ENCODE results near the gene CACNA1D. TPM values are rescaled to one million over a fixed set of nuclear protein-coding genes. Genes with fewer than 3 reads are reported as not detected.

The CACNA1D gene
- total RNA-seq, 1 donor from 2014 or later, result 2.8 TPM

DNA sequence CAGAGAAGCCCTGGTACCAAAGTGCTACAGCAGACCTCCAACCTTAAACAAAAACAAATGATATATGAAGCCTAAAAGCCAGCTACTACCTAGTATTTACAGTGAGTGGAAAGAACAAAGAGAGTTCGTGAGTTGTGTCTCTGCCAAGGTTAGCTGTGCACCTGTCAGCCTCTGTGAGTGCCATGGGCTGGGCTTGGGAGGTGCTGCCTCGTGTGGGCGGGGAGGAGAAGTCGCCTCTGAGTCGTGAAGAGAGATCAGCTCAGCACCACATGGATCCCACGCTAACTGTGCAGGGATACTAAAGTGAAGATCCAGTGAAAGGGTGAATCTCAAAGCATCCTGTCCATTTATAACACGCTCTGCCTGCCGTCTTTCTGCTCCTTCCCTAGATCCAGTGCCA lies 249.9 kb downstream of the CACNA1D start:
- Mint-ChIP-seq H3K9me3 (no peaks in the 10 kb centered on the region), H3K4me3 (no peak overlapping the region), H3K27ac (no peak overlapping the region), H3K4me1 (peaks cover 5% of the 10 kb centered on the region), H3K27me3 (ENCODE audit: low read depth) (peaks cover 13% of the 10 kb centered on the region), H3K36me3 (no peaks in the 10 kb centered on the region)
- no peak for DNase-seq (ENCODE audit: low spot score in 2 of 2, unreplicated experiment in 2 of 2)
- TF ChIP-seq, protein P1, sequence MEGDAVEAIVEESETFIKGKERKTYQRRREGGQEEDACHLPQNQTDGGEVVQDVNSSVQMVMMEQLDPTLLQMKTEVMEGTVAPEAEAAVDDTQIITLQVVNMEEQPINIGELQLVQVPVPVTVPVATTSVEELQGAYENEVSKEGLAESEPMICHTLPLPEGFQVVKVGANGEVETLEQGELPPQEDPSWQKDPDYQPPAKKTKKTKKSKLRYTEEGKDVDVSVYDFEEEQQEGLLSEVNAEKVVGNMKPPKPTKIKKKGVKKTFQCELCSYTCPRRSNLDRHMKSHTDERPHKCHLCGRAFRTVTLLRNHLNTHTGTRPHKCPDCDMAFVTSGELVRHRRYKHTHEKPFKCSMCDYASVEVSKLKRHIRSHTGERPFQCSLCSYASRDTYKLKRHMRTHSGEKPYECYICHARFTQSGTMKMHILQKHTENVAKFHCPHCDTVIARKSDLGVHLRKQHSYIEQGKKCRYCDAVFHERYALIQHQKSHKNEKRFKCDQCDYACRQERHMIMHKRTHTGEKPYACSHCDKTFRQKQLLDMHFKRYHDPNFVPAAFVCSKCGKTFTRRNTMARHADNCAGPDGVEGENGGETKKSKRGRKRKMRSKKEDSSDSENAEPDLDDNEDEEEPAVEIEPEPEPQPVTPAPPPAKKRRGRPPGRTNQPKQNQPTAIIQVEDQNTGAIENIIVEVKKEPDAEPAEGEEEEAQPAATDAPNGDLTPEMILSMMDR (IDR thresholded peaks at IDR 0.05; ENCODE audit: unreplicated experiment), result no peak

DNA sequence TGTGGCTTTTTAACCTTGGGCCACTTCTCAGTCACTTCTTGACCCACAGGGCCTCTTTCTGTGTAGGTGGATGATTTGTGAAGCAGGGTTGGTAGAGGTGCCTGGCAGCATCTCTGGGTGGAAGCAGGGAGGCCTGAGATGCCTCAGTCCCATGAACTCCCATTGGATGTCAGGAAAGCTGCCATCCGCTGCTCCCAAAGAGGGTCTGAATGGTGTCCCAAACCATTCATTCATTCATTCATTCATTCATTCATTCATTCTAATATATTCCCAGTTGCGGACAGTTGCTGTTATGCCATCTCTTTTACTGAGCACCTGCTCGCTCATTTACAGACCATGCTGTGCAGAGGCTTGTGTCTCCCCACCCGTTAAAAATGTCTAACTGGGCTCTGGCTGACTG lies 253.1 kb downstream of the CACNA1D start:
- Mint-ChIP-seq H3K27ac (no peak overlapping the region), H3K36me3 (no peaks in the 10 kb centered on the region), H3K4me3 (no peak overlapping the region), H3K9me3 (no peaks in the 10 kb centered on the region), H3K4me1 (no peaks in the 10 kb centered on the region), H3K27me3 (ENCODE audit: low read depth) (peaks cover 11% of the 10 kb centered on the region)
- no peak for DNase-seq (ENCODE audit: low spot score in 2 of 2, unreplicated experiment in 2 of 2)
- TF ChIP-seq, protein P1 (IDR thresholded peaks at IDR 0.05; ENCODE audit: unreplicated experiment), result no peak

DNA sequence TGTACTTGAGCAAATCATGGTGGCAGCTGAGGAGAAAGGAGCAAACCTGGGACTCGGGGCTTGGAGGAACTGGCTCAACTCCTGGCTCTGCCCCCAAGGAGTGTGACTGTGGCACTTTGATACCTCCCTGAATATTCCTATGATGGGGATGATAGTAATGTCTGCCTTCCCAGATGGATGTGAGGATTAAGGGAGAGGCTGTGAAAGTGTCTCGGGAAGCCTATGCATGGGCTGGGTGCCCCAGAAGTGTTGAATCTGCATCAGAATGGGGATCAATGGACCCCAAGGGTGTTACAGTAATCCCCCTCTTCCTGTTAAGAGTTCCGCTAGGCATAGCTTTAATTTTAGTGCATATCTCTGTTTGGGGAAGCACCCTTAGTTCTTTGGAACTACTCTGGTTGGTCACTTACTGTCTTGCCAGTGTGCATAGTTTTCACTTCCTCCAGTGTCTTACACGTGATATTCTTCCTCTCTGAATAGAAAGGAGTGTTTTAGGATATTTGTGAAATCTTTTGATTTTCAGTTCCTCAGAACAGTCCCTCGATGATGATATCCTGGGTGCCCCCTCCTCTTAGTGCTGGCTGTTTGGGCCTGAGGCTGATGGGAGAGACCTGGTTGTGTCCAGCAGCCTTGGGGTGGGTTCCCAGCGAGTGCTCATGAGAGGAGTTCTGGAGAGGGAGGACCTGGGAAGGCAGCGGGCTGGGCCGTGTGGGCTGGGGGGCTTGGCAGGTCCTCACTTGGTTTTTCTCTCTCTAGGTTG lies 254.3 kb downstream of the CACNA1D start:
- Mint-ChIP-seq H3K27ac (no peak overlapping the region), H3K9me3 (no peaks in the 10 kb centered on the region), H3K4me1 (peaks cover 1% of the 10 kb centered on the region), H3K27me3 (ENCODE audit: low read depth) (peaks cover 12% of the 10 kb centered on the region), H3K36me3 (no peaks in the 10 kb centered on the region), H3K4me3 (no peak overlapping the region)
- DNase-seq (ENCODE audit: low spot score in 2 of 2, unreplicated experiment in 2 of 2), result no peak
- TF ChIP-seq, protein P1 (IDR thresholded peaks at IDR 0.05; ENCODE audit: unreplicated experiment), result no peak

DNA sequence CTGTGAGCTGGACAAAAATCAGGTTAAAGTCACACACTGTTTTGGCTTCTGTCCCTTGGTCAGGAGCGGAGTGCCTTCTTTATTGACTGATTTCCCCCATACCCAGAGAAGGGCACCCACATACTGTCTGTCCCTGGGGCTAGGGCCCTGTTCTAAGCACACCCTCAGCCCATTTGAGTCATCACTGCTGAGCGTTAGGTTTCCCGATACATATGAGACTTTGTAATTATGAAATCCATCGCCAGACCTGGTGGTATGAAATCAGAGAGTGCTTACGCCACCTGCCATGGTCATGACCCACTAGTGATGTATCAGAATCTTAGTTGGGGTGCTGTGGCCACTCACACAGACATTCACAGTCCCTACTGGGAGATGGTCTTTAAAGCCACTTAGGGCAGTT lies 255.0 kb downstream of the CACNA1D start:
- no peaks in the 10 kb centered on the region for H3K36me3 Mint-ChIP-seq
- no peak overlapping the region for H3K4me3 Mint-ChIP-seq
- no peaks in the 10 kb centered on the region for H3K9me3 Mint-ChIP-seq
- H3K4me1 Mint-ChIP-seq, result peaks cover 1% of the 10 kb centered on the region
- DNase-seq (ENCODE audit: low spot score in 2 of 2, unreplicated experiment in 2 of 2), result no peak
- TF ChIP-seq, protein P1 (IDR thresholded peaks at IDR 0.05; ENCODE audit: unreplicated experiment), result no peak
- no peak overlapping the region for H3K27ac Mint-ChIP-seq
- H3K27me3 Mint-ChIP-seq (ENCODE audit: low read depth), result peaks cover 8% of the 10 kb centered on the region

DNA sequence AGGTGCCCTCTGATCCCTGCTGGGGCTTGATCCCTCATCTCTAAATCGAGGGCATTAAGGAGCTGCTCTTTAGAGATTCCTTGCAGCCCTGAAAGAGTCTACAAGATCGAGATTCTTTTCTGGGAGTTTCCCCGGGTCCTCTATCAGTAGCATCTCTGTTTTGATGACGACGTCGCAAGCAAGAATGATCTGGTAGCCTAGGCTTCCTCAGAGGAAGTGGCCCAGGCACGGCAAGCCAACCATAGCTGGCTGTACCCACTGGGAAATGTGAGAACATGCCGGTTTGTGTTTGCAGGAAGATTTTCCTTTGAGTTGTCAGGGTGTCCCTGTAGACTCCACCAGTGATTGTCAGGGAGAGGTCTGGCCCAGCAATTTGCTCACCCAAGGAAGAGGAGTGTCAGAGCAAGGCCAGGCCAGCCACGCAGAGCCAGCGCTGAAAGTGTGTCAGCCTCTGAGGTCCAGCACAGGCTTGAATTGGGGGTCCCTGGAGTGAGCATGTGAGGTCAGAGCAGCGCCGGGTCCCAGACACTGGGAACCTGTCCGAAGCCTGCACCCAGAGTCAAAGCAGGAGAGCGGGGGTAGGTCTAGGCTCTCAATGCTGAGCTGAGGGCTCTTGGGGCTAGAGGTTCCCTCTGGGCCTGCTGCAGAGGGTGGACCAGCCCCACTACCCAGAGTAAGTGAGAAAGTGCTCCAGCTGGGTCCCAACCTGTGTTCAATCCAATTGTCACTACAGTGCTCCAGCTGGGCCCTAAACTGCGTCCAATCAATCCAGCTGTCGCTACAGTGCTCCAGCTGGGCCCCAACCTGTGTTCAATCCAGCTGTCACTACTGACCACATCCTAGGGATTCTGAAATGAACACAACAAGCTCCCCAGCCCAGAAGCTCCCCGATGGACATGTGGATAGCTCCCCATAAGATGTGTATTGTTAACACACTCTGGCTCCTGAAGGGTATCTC lies 256.1 kb downstream of the CACNA1D start:
- Mint-ChIP-seq H3K4me1 (peaks cover 1% of the 10 kb centered on the region), H3K27me3 (ENCODE audit: low read depth) (peaks cover 5% of the 10 kb centered on the region), H3K4me3 (no peak overlapping the region), H3K27ac (no peak overlapping the region), H3K36me3 (no peaks in the 10 kb centered on the region), H3K9me3 (no peaks in the 10 kb centered on the region)
- TF ChIP-seq, protein P1 (IDR thresholded peaks at IDR 0.05; ENCODE audit: unreplicated experiment), result no peak
- no peak for DNase-seq (ENCODE audit: low spot score in 2 of 2, unreplicated experiment in 2 of 2)
